Measurements from ENCODE around the gene MED27. TPM values are rescaled to one million over a fixed set of nuclear protein-coding genes. Genes with fewer than 3 reads are reported as not detected.

Gene MED27
- total RNA-seq, 1 experiment from 2014 or later: 33.1 TPM

DNA sequence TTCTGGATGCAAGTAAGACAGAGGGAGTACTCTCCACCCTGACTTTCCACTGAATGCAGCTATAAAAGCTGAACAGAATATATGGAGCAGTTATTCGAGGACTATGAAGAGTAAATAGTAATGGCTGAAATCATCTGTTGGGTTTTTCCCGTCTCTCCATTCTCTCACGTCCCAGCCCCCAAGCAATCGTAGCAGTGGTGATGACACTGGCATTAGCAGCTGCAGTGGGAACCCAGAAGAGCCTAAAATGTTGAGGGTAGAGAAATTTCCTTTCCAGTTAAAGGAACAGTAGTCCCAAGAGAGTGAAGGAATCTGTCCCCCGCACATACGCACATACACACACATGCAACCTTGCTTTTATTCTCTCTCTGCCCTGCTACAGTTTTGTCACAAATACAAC is 33.2 kb downstream of the MED27 start:
- Histone ChIP-seq H3K4me1 (replicated peaks) (peaks cover 43% of the 10 kb centered on the region), H3K9me3 (replicated peaks) (no peaks in the 10 kb centered on the region), H3K4me3 (no peak overlapping the region), H3K36me3 (peaks cover 4% of the 10 kb centered on the region), H3K27me3 (replicated peaks) (no peaks in the 10 kb centered on the region), H3K27ac (no peak overlapping the region)
- no peak for DNase-seq (ENCODE audit: low read depth in 1 of 2, low spot score in 2 of 2)

DNA sequence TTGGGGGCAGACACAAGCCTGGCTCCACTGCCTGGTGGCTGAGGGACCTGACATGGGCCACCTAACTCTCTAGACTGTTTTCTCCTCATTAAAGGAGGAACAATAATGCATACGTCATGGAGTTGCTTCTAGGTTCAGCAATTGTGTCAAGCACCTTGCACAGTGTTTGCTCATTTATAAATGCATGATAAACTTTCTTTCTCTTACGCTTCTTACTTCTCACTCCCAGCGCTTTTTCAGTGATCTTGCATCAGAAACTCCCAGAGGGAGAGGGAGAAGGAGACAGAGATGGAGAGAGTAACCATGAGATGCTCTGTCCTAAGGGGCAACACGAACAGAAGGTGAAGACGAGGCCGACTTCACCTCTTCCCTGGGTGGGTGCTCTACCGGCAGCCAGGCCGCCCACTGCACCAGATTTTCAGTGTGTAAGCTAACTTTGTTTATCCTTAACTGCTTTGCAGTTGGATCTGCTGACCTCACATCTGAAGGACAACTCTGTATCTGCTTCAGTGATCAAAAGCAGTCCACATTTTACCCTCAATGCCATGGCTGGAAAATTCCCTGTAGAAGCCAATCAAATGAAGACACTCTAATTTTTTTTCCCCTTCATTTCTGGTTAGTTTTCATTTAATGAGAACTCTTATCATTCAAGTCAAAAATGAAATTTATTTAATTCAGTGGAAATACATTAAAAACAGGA is 35.3 kb downstream of the MED27 start:
- DNase-seq (ENCODE audit: low read depth in 1 of 2, low spot score in 2 of 2): no peak
- Histone ChIP-seq H3K27me3 (replicated peaks) (no peaks in the 10 kb centered on the region), H3K9me3 (replicated peaks) (no peaks in the 10 kb centered on the region), H3K36me3 (peaks cover 4% of the 10 kb centered on the region), H3K4me3 (no peak overlapping the region), H3K27ac (no peak overlapping the region), H3K4me1 (replicated peaks) (peaks cover 43% of the 10 kb centered on the region)

DNA sequence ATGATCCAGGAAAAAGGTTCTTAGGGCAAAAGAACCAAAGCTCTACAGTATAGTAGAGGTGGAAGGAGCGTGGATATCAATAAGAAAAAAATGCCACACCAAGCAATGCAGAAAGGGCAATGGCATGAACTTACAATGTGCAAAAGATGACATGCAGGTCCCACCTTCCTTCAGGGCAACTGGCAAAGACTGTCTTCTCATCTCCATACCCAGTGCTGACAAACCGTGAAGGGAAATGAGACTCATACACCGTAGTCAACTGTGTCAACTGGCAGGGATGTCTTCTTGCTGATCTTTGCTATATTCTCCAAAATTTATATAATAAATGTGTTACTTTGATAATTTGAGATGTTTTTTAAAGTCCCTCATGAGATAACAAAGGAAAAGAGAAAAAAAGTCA is 36.0 kb downstream of the MED27 start:
- no peak for DNase-seq (ENCODE audit: low read depth in 1 of 2, low spot score in 2 of 2)
- Histone ChIP-seq H3K36me3 (peaks cover 4% of the 10 kb centered on the region), H3K27me3 (replicated peaks) (no peaks in the 10 kb centered on the region), H3K27ac (no peak overlapping the region), H3K4me3 (no peak overlapping the region), H3K9me3 (replicated peaks) (no peaks in the 10 kb centered on the region), H3K4me1 (replicated peaks) (peaks cover 43% of the 10 kb centered on the region)

DNA sequence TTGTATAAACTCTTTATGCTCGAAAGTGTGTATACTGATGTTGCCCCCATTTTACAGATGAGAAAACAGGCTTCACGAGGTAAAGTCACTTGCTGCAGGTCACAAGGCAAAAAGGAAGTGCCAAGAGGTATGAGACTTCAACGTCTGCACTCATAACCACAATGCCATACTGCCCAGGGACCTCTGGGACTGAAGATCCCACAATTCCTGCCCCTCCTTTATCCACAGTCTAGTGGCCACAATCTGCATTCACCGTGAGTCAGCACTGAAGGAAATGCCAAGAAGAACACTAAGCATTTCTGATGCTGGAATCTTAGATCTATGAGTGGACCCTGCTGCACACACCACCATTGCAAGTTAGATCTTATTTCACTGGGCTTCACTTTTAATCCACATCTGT is 37.3 kb downstream of the MED27 start:
- no peak overlapping the region for H3K4me3 ChIP-seq
- no peaks in the 10 kb centered on the region for H3K27me3 ChIP-seq (replicated peaks)
- DNase-seq (ENCODE audit: low read depth in 1 of 2, low spot score in 2 of 2): peak; percentile 80 to 86
- H3K27ac ChIP-seq: peak overlapping the region; percentile 71
- H3K36me3 ChIP-seq: peaks cover 4% of the 10 kb centered on the region
- peaks cover 43% of the 10 kb centered on the region for H3K4me1 ChIP-seq (replicated peaks)
- no peaks in the 10 kb centered on the region for H3K9me3 ChIP-seq (replicated peaks)

DNA sequence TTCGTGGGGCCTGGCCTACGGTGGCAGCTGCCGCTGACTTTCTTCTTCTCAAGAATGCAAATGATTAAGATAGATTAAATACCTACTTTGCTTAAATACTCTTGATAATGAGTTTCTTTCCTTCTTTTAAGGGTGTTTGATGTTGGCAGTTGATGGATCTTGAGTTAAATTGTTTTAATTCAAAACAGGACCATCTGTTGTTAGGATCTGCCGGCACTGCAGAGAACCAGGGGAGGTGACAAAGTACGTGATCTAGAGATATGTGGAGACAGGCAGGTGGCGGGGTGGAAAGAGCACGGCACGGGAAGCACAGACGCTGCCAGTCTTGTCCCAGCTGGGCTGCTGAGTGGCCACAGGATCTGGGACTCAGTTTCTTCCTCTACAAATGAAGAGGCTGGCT is 37.9 kb downstream of the MED27 start:
- Histone ChIP-seq H3K27me3 (replicated peaks) (no peaks in the 10 kb centered on the region), H3K36me3 (peaks cover 4% of the 10 kb centered on the region), H3K9me3 (replicated peaks) (no peaks in the 10 kb centered on the region), H3K4me3 (no peak overlapping the region), H3K27ac (peak overlapping the region; percentile 71), H3K4me1 (replicated peaks) (peaks cover 43% of the 10 kb centered on the region)
- no peak for DNase-seq (ENCODE audit: low read depth in 1 of 2, low spot score in 2 of 2)

DNA sequence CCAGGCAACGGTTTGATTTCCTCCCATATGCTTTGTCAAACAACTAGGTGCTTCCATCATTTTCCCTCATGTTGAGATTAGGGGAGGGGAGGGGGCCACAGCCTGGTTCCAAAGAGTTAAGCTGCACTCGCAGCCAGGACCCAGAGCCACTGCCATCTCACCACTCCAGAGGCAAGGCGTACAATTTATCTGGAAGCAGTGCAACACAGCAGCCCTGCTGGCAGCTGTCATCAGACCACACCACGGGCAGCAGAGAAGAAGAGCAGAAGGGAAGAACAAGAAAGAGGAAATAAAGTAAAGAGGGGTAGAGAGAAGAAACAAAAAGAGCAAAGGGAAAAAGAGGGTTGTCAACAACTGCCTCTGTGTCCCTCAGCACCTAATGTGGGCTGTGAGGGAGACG is 38.9 kb downstream of the MED27 start:
- Histone ChIP-seq H3K4me1 (replicated peaks) (peaks cover 36% of the 10 kb centered on the region), H3K27ac (no peak overlapping the region), H3K36me3 (peaks cover 4% of the 10 kb centered on the region), H3K27me3 (replicated peaks) (no peaks in the 10 kb centered on the region), H3K4me3 (no peak overlapping the region), H3K9me3 (replicated peaks) (no peaks in the 10 kb centered on the region)
- no peak for DNase-seq (ENCODE audit: low read depth in 1 of 2, low spot score in 2 of 2)

DNA sequence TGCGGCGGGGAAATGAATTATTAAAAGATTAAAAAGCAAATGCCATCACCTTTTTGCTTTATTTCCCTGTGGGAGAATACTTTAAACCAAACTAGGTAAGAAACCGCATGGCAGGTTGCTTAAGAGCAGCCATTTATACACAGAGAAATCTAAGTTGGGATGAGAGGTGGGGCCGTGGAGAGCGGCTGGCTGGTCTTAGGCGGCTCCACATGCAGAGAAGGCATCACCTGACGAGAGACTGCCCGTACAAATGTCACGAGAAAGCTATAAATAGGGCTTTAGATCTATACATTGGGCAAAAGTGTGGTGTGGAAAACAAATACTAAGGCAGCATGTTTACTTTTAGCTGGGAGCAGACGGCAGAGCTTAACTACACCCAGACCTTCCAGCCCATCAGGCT is 39.4 kb downstream of the MED27 start:
- H3K4me1 ChIP-seq (replicated peaks): peaks cover 30% of the 10 kb centered on the region
- no peak for DNase-seq (ENCODE audit: low read depth in 1 of 2, low spot score in 2 of 2)
- no peak overlapping the region for H3K27ac ChIP-seq
- H3K9me3 ChIP-seq (replicated peaks): no peaks in the 10 kb centered on the region
- peaks cover 4% of the 10 kb centered on the region for H3K36me3 ChIP-seq
- no peak overlapping the region for H3K4me3 ChIP-seq
- no peaks in the 10 kb centered on the region for H3K27me3 ChIP-seq (replicated peaks)

DNA sequence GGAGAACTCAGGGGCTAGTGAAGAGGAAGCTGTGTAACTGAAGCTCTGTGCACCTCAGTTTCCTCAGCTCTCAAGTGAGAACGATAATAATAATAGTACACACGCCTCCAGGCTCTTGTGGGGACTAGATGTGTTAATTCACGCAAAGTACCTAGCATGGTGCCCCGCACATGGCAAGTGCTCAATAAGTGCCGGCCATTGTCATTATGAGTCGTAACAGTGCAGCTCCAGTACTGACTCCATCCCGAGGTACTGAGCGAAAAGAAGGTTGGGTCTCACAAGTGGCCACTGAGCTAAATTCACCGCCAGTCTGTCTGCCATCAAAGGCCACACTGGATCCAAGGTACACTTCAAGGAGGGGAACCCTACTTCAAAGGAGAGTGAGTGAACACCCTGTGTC is 40.4 kb downstream of the MED27 start:
- H3K4me3 ChIP-seq: no peak overlapping the region
- no peaks in the 10 kb centered on the region for H3K27me3 ChIP-seq (replicated peaks)
- DNase-seq (ENCODE audit: low read depth in 1 of 2, low spot score in 2 of 2): no peak
- H3K27ac ChIP-seq: no peak overlapping the region
- peaks cover 25% of the 10 kb centered on the region for H3K4me1 ChIP-seq (replicated peaks)
- H3K36me3 ChIP-seq: peaks cover 4% of the 10 kb centered on the region
- H3K9me3 ChIP-seq (replicated peaks): no peaks in the 10 kb centered on the region

DNA sequence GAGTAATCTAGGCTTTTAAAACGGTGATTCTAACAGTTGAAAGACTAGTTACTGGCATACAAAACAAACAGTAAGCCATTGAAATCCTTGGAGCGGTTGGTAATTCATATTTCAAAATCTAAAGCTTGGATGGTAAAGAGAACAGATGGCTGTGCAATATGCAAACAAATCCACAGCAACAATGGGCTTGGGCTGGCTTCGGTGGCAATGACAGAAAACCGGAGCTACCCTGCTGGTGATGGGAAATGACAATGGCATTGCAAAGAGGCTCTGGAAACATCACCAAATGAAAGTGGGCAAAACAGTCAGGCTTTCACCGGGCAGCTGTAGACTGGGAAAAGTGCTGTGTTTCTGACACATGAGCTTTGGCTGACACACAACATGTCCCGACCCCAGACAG is 42.2 kb downstream of the MED27 start:
- Histone ChIP-seq H3K27ac (no peak overlapping the region), H3K9me3 (replicated peaks) (no peaks in the 10 kb centered on the region)

DNA sequence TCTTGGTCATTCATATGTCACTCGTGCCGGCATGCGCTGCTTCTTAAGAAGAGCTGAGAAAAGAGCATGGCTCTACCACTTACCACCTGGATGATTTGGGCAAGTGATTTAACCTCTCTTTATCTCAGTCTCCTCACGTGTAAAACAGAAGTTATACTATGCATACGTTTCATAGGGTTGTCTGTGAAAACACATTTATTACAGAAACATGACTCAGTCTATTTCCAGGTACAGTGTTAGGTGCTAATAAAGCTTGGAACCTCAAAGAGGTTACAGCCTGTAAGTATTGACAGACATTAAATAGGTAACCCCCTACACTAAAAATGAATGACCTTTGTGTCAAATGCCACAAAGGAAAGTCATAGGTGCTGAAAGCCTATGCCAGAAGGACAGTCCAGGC is 43.1 kb downstream of the MED27 start:
- Histone ChIP-seq H3K4me3 (no peak overlapping the region), H3K27ac (no peak overlapping the region), H3K36me3 (no peaks in the 10 kb centered on the region), H3K4me1 (replicated peaks) (no peaks in the 10 kb centered on the region), H3K9me3 (replicated peaks) (no peaks in the 10 kb centered on the region), H3K27me3 (replicated peaks) (no peaks in the 10 kb centered on the region)
- no peak for DNase-seq (ENCODE audit: low read depth in 1 of 2, low spot score in 2 of 2)

More for the DNA sequence above, 42.2 kb downstream of the MED27 start:
- Histone ChIP-seq H3K4me1 (replicated peaks) (peaks cover 8% of the 10 kb centered on the region), H3K4me3 (no peak overlapping the region), H3K27me3 (replicated peaks) (no peaks in the 10 kb centered on the region), H3K36me3 (peaks cover 4% of the 10 kb centered on the region)
- no peak for DNase-seq (ENCODE audit: low read depth in 1 of 2, low spot score in 2 of 2)

DNA sequence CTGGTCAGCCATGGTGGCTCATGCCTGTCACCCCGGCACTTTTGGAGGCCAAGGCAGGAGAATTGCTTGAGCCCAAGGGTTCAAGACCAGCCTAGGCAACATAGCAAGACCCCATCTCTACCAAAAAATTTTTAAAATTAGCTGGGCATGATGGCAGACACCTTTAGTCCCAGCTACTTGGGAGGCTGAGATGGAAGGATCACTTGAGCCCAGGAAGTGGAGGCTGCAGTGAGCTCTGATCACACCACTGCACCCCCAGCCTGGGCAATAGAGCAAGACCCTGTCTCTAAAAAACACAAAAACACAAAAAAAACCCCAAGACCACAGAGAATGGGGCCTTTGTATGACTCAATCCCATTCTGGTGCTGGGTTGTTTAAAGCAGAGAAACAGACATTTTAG is 44.0 kb downstream of the MED27 start:
- Histone ChIP-seq H3K36me3 (no peaks in the 10 kb centered on the region), H3K27ac (no peak overlapping the region)
- DNase-seq (ENCODE audit: low read depth in 1 of 2, low spot score in 2 of 2): no peak

DNA sequence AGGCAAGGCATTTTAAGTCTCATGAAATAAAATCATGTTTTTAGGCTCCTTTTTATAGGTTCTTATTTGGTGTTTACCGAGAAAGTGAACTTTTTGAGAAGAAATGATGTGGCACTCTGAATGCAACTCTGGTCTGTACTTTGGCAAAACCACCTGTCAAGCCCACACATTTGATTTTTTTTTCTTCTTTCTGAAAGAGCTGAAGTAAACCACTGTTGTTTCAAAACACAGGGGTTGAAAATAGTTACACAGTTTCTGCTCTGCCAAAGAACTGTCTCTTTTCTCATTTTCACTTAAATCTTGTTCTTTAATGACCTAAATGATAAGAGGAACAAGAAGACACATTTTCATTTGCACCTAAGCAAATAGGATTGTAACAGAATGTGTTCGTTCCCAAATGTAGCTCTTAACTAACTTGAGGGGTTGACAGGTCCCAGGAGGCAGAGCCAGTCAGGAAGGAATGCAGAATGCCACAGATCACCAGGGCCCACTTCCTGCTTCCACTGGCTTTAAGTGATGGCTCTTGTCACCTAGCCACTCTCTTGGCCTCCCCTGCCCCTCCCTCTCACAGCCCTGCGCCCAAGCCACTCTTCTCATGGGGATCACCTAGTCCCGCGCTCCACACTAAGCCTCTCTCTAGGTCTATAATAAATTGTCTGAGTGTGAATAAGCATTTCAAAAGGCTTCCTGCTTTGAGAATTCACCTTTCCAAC is 47.3 kb downstream of the MED27 start:
- Histone ChIP-seq H3K36me3 (no peaks in the 10 kb centered on the region), H3K4me1 (replicated peaks) (peaks cover 7% of the 10 kb centered on the region)

More for the DNA sequence above, 44.0 kb downstream of the MED27 start:
- H3K27me3 ChIP-seq (replicated peaks): no peaks in the 10 kb centered on the region
- H3K4me1 ChIP-seq (replicated peaks): no peaks in the 10 kb centered on the region
- H3K9me3 ChIP-seq (replicated peaks): no peaks in the 10 kb centered on the region
- H3K4me3 ChIP-seq: no peak overlapping the region

DNA sequence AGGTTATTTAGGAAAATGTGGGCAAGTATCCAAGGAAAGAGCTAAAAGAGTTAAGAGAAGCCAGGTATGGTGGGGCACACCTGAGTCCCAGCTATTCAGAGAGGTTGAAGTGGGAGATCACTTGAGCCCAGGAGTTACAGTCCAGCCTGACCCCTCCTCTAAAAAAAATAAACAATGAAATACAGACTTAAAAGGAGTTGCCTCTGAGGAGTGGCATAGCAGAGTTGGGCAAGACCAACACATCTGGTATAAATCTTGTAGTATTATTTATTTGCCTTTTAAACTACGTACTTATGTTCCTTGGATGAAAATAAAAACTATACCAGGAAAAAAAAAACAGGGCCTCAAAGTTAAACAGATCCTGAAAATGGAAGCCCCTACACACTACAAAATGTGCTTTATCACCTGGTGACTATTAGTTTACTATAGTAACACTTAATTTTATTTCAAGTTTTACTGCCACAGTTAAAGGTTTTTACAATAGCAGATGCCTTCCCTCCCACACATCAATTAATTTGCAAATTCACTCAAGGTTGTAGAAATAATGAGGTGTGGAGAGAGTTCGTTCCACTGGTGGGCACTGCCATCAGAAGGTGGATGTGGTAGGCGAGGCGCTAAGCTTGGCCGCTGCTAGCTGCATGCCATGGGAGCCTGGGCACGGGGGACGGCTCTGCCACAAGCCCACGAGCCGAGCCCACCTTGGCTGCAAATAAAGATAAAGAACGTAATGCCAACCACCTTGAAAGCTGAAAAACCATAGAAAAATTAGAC is 48.0 kb downstream of the MED27 start:
- Histone ChIP-seq H3K27me3 (replicated peaks) (no peaks in the 10 kb centered on the region), H3K4me3 (no peak overlapping the region), H3K9me3 (replicated peaks) (no peaks in the 10 kb centered on the region), H3K4me1 (replicated peaks) (peaks cover 14% of the 10 kb centered on the region), H3K36me3 (no peaks in the 10 kb centered on the region), H3K27ac (no peak overlapping the region)
- no peak for DNase-seq (ENCODE audit: low read depth in 1 of 2, low spot score in 2 of 2)

More for the DNA sequence above, 47.3 kb downstream of the MED27 start:
- no peaks in the 10 kb centered on the region for H3K27me3 ChIP-seq (replicated peaks)
- no peak overlapping the region for H3K27ac ChIP-seq
- DNase-seq (ENCODE audit: low read depth in 1 of 2, low spot score in 2 of 2): no peak
- no peaks in the 10 kb centered on the region for H3K9me3 ChIP-seq (replicated peaks)
- H3K4me3 ChIP-seq: no peak overlapping the region

Data from SJSA1 (cell line).